ENCODE data around the gene AMMECR1.

Gene AMMECR1

GRCh38 chrX:110214684-110215083 is 103.2 kb downstream of the AMMECR1 start:
- no peak for DNase-seq (ENCODE audit: extremely low read depth in 1 of 2, low read depth in 1 of 2)

GRCh38 chrX:110213183-110213582 is 104.7 kb downstream of the AMMECR1 start:
- no peak for DNase-seq (ENCODE audit: extremely low read depth in 1 of 2, low read depth in 1 of 2)

- no peak for DNase-seq (ENCODE audit: extremely low read depth in 1 of 2, low read depth in 1 of 2)
Observed at GRCh38 chrX:110212299-110212698, 105.6 kb downstream of the AMMECR1 start.

- DNase-seq (ENCODE audit: extremely low read depth in 1 of 2, low read depth in 1 of 2), result no peak
Observed at GRCh38 chrX:110211340-110211739, 106.5 kb downstream of the AMMECR1 start.

DNA sequence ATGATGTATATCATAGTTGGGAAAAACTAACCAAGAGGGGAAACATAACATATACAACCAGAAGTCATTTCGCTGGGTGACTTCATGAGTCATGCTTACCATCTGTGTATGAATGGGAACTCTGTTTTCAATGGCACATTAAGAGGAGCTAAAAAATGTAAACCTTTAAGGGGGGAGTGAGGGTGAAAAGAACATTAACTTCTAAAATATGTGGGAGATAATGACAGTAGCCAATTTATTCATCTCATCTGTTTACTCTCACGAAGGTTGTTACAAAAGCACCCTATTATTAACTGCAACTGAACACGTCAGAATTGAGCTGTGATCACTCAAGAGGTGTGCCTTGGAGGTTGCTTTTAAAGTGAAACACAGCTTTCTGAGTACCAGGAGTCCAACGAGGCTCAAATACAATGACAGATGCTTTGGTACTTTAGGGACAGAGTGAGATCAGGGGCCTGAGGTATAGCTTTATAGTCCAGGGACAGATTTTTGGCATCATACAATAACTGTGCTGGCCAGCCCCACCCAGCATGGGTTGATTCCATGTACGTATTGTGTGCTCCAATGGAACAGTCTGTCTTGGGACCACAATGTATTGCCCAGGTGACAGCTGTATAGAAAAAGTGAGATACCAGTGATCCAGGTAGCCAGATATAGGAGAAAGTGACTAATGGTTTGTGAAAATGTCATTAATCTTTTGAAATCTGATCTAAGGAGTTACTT is 107.3 kb downstream of the AMMECR1 start:
- DNase-seq (ENCODE audit: extremely low read depth in 1 of 2, low read depth in 1 of 2), result no peak

DNA sequence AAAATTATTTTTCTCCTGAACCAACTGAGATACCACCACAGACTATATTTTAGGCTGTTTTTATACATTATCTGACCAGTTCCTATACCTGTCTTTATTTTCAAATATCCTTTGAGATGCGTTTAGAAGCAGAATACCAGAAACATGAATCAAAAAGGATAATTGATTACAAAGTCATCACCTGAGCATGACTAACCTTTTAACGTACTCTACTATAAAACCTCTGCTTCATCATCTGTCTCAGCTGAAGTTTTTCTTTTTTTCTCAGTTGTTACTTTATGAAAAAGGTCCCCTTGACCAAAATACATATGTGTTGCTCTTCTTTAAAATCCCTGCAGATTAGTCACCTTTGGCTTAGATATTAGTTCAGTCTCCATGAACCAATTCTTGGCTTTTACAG is 109.8 kb downstream of the AMMECR1 start:
- DNase-seq (ENCODE audit: extremely low read depth in 1 of 2, low read depth in 1 of 2), result no peak

GRCh38 chrX:110204986-110205385 is 112.9 kb downstream of the AMMECR1 start:
- no peak for DNase-seq (ENCODE audit: extremely low read depth in 1 of 2, low read depth in 1 of 2)

DNA sequence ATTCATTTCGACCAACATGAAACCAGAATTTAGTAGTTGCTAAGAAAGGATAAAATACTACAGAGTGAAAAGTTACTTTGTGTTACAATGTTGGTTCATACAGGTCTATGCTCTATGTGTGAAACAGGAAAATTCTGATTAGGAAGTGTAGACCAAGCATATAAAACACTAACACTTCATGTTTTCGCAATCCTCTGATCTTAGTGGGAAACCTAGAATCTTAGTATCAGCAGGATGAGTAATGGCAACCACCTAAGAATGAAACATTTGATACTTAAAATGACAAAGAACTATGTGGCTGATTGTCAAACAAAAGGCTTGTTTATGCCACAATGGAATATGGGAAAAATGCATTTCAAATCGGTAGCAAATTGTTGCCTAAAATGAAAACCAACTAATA is 116.1 kb downstream of the AMMECR1 start:
- no peak for DNase-seq (ENCODE audit: extremely low read depth in 1 of 2, low read depth in 1 of 2)

DNA sequence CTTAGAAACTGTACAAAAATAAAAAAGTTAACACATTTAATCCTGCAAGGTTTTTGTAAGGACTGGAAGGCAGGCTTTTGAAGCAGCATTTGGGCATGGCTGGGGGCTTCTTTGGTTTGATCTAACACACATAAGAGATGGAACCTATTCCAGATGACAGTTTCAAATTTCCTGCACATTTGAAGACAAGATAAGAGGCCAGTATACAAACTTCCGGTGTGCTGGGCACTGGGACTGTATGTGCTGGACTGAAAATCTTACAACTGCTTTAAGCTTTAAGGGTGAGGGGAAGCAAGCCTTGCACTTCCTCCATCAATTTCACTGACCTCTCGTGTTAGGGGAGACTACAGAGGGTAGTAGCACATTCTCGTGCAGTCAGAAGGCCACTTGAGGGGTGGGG is 122.9 kb downstream of the AMMECR1 start:
- no peak for DNase-seq (ENCODE audit: extremely low read depth in 1 of 2, low read depth in 1 of 2)

GRCh38 chrX:110192516-110192915 is 125.4 kb downstream of the AMMECR1 start:
- DNase-seq (ENCODE audit: extremely low read depth in 1 of 2, low read depth in 1 of 2), result no peak

DNA sequence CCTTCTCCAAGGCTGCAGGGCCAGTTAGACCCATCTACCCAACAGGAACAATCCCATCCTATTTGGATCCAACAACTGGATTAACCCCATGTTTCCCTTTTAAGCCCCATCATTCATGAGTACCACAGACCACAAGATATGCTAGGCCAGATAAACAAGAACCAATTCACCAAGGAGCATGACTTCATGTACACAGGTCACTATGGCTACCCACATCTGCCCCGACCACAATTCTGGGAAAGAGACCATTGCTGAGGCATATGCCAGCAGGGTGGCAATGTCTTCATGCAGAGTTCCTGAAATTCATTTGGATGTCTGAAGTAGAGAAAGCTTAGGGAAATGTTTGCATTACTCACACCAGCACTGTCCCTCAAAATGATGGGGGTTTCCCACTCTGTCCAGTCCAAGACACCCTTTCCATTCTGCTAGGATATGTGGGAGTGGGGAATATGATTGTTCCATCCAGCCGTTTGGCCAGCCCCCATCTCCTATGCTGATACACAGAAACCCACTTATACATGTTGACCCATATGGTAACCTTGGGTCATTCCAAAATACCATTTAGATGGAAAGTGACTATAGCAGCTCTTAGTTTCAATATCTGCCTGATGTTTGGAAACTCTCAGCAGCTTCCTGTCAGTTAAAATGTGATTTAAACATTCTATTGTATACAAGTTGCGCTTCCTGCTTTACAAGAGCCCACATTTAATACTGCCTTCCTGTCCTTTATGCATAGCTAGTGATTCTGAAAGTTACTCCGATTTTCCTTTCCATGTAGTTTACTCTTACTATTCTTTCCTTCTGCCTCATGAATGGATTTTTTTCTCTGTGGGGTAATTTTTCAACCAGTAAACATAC is 129.0 kb downstream of the AMMECR1 start:
- no peak for DNase-seq (ENCODE audit: extremely low read depth in 1 of 2, low read depth in 1 of 2)

DNA sequence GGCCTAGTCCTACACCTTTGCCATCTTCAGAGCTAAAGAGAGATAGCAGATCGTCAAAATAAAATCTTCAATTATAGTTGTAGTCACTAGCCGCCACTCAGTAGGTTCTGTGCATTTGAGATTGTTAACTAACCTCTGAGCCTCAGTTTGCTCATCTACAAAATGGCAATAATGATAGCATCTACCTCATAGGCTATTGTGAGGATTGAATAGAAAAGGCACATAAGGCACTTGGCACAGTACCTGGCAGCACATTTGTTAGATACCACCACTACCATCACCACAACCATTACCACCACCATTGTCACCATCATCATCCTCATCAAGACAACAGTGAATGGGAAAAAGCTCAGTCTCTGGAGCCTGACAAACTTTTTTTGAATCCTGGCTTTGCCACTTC is 134.6 kb downstream of the AMMECR1 start:
- DNase-seq (ENCODE audit: extremely low read depth in 1 of 2, low read depth in 1 of 2), result no peak

- no peak for DNase-seq (ENCODE audit: extremely low read depth in 1 of 2, low read depth in 1 of 2)
Observed at GRCh38 chrX:110182865-110183264, 135.0 kb downstream of the AMMECR1 start.

DNA sequence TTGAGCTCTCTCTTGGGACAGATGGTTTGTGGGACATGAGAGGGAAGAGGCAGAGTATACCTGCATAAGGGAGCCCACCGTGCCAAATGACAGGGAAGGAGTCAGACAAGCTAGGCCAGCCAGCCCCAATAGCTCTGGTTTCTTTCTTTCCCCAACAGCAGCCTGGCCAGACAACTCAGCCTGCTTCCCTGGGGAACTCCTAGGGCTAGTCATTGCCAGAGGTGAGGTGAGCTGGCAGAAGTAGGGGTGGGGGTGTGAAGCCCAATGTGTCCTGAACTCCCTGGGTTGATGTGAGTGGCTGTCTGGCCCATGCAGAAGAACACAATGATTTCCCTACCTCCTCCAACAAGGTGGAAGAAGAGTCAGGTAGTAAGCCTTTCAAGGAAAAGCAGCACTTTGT is 135.5 kb downstream of the AMMECR1 start:
- DNase-seq (ENCODE audit: extremely low read depth in 1 of 2, low read depth in 1 of 2), result no peak

DNA sequence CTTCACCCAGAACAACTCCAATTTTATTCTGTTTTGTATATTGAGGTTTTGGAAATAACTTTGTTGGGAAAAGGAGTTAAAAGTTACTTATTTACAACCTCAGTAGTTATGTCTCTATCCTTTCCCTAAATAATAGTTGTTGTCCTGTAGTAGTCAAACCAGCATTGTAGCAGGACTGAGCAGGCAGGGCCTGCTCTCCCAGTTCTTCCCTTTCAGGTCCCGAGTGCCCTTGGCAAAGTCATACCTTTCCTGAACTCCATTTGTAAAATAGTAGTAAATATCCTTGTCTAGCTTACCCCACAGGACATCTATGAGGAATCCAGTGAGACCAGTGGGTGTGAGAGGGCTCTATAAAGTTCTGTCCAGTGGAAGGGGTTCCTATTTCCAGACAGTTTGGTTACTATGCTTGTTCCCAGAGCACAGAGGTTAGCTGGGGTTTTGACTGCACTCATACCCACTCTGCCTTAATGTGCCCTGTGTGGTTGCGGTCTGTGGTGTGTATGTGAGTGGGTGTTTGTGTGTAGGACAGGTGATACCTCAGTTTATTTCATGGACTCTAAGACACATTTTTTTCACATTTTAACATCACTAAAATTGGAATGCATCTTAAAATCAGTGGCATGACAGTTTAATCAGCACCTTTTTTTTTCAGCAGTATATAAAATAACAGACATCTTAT is 136.3 kb downstream of the AMMECR1 start:
- no peak for DNase-seq (ENCODE audit: extremely low read depth in 1 of 2, low read depth in 1 of 2)

DNA sequence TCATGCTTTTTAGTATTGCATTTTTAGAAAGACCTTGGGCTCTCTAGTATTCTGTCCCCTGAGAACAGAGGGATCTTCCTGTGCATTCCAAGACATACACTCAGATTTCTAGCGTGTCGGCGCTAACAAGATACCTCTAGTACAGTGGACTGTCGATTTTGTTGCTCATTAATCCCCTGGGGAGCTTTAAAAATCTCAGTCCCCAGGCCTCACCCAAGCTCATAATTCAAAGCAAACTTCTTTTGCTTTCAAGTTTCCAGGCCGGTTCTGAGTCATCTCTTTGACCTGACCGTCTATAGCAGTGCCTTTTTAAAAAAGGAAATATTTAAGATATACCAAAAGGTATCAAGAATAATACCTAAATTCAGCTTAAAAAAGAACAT is 137.0 kb downstream of the AMMECR1 start:
- DNase-seq (ENCODE audit: extremely low read depth in 1 of 2, low read depth in 1 of 2), result no peak

DNA sequence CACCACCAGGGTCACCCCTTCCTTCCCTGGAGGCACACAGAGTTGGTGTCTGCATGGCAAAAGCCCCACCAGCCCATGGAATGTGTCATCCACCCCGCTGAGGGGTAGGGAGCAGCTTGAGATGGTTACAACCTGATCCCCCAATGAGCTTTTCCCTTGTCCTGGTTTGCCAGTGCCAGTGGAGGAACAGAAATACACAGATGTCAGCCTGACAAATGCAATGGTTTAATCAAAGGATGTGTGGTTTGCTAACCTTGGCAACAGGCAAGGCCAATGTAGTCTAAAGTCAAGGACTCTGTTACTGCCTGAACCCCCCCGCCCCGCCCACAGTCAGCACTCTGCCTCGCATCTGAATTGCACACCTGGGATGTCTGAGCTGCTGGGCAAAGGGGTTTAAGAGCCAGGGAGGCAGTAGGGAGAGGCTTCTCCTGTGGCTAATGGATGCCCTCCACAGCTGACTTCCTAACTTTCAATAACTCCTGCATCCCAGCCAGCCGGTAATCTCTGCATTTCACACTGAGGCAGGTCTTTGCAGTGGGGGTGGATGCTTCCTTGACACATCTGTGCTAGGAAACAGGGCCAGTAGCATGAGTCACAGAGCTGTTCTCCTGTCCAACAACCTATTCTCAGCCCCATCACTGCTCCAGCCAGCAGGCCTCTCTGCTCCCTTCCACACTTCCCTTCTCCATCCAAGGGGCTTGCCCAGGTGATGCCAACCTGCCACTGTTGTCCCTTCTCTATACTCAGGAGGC is 137.5 kb downstream of the AMMECR1 start:
- no peak for DNase-seq (ENCODE audit: extremely low read depth in 1 of 2, low read depth in 1 of 2)

- no peak for DNase-seq (ENCODE audit: extremely low read depth in 1 of 2, low read depth in 1 of 2)
Observed at GRCh38 chrX:110178179-110178865, 139.6 kb downstream of the AMMECR1 start.

DNA sequence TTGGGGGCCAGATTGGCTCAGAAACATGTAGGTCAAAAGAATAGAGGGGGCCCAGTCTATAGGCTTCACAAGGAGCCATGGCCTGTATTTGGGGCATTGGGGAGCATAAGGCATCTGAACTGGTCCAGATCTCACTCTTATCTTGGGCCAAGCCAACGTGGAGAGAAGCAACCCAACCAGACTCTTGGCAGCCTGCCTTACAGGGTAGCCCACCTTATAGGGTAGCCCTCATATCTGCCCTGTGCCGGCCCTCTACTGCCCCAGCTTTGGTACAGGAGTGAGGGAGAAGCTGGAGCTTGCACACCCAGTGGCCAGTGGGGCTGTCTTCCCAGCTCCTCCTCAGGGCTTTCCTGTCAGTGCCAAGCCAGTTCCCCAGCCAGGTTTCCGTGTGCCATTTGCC is 142.2 kb downstream of the AMMECR1 start:
- no peak for DNase-seq (ENCODE audit: extremely low read depth in 1 of 2, low read depth in 1 of 2)

- DNase-seq (ENCODE audit: extremely low read depth in 1 of 2, low read depth in 1 of 2), result no peak
Observed at GRCh38 chrX:110175146-110175545, 142.7 kb downstream of the AMMECR1 start.

All from activated CD8-positive, alpha-beta memory T cell treated with anti-CD3 and anti-CD28 coated beads for 1 hour (primary cell).